ENCODE measurements around the gene PKNOX2. TPM values are rescaled to one million over a fixed set of nuclear protein-coding genes. Genes with fewer than 3 reads are reported as not detected.

The PKNOX2 gene
- total and polyA plus RNA-seq, 9 of the 15 experiments (the other 6 are each of a cell fraction or from before 2014, with no cell fraction given) = not detected

- TF ChIP-seq REST (IDR thresholded peaks at IDR 0.05; ENCODE audit: borderline replicate concordance) (peak; percentile 79), REST (CRISPR knock-in tag; IDR thresholded peaks at IDR 0.05; ENCODE audit: low read depth) (no peak), ZNF23 (CRISPR knock-in tag; IDR thresholded peaks at IDR 0.05) (no peak), ZNF274 (IDR thresholded peaks at IDR 0.05; ENCODE audit: borderline replicate concordance, low read depth, low read length) (no peak), TCF7L2 (IDR thresholded peaks at IDR 0.05; ENCODE audit: low read depth, low read length) (no peak), ZMIZ1 (IDR thresholded peaks at IDR 0.05; ENCODE audit: low read depth in 2 of 2, low read length in 2 of 2) (no peak), HMGXB4 (CRISPR knock-in tag; IDR thresholded peaks at IDR 0.05) (no peak), MAX (CRISPR knock-in tag; IDR thresholded peaks at IDR 0.05) (no peak), IRF2 (CRISPR knock-in tag; IDR thresholded peaks at IDR 0.05) (no peak), RHOXF2B (CRISPR knock-in tag; conservative IDR thresholded peaks at IDR 0.05) (no peak), TRIM28 (IDR thresholded peaks at IDR 0.05) (no peak), ZNF239 (CRISPR knock-in tag; IDR thresholded peaks at IDR 0.05) (no peak), ZNF644 (tag; IDR thresholded peaks at IDR 0.05; ENCODE audit: low read depth) (no peak), COPS2 (conservative IDR thresholded peaks at IDR 0.05) (no peak), ZNF184 (CRISPR knock-in tag; IDR thresholded peaks at IDR 0.05) (no peak)
Observed at GRCh38 chr11:125141686-125142535, 22.6 kb upstream of the PKNOX2 start (continued).
